ENCODE results near the gene RDH14. TPM values are rescaled to one million over a fixed set of nuclear protein-coding genes. Genes with fewer than 3 reads are reported as not detected.

Gene RDH14
- total RNA-seq (2022; extraction: Qiagen RNA extraction): 32.8 to 48.4 TPM (median 36.8 TPM) in 5 replicates

GRCh38 chr2:18560031-18560796 is at the start of gene RDH14:
Gene RDH14 (minus strand): TSS chr2:18560653. CDS start chr2:18560572, 81 bp downstream.

GRCh38 chr2:18589354-18589753 is 28.9 kb upstream of the RDH14 start, which contains the start of gene NT5C1B:
Gene NT5C1B (minus strand): TSS chr2:18589569. CDS start chr2:18589468, 101 bp downstream.

Other genes with a start within 250 kb of the RDH14 start
- not detected in 5 replicates for gene NT5C1B, start 28.9 kb upstream of the RDH14 start, total RNA-seq (2022; extraction: Qiagen RNA extraction)

Data from A549 treated with CORT108297 at 1 μM for 4 hours (cell line).